Right lung (tissue), 5 donors: ENCODE measurements around the gene SLC18B1. TPM values are rescaled to one million over a fixed set of nuclear protein-coding genes. Genes with fewer than 3 reads are reported as not detected.
A peak's percentile ranks its signal among the peaks of the same experiment; 100 is the strongest.

Experiments used
- DNase-seq, 2 donors: peaks; one replicate each; pipeline ENCODE4 v3.0.0-alpha.2; 2013
- polyA plus RNA-seq, 5 donors: library from polyadenylated mRNA; unstranded; fragments of 120-200 nt; gene quantifications; one replicate each; pipeline versions ENCODE4 v1.2.1 to v1.2.3, GENCODE V29; 2013; ENCODE audit warnings: inconsistent platforms in 1 of 5, low replicate concordance in 1 of 5; ENCODE audit not compliant: insufficient read length in 5 of 5, insufficient read depth in 1 of 5

SLC18B1 gene
- polyA plus RNA-seq, 5 donors, result 19.1 to 29.1 (median 26.7) TPM

- DNase-seq, result no peak
Measured at GRCh38 chr6:132748446-132748845, 50.0 kb downstream of the SLC18B1 start.

- no peak for DNase-seq
Measured at GRCh38 chr6:132746048-132746447, 52.4 kb downstream of the SLC18B1 start.

DNA sequence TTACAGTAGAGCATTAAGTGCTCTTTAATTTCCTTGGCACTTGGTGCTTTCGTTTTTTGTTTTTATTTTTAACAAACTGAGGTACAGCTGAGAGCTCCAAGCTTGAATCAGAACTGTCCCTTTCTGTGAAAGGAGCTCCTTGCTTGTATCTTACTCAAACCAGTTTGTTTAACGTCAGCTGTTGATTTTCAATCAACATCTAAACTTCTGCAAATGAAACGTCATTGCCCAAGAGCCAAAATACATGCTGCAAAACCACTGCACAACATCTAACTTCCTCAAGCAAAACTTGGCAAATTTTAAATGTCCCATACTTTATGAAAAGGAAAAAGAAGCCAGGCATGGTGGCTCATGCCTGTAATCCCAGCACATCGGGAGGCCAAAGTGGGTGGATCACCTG is 55.9 kb downstream of the SLC18B1 start:
- peak; percentile 14 to 15 for DNase-seq

DNA sequence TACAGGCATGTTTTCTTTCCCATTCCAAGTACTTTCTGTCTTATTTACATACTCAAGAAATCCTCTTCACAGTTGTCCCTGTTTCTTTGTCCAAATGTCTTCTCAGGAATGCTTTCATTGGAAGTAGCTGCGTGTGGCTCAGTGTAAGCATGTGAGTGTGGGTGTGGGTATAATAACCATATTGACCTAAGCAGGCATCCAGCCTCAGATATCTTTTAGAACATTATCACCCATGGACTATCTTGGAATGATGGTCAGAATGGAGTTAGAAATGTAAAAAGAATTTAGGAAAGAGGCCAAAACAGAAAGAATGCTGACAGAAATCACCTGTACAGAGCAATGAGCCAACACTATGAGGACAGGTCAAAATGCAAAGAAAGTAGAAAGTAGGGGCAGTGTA is 57.2 kb downstream of the SLC18B1 start:
- DNase-seq, result no peak

- DNase-seq, result no peak
Measured at GRCh38 chr6:132736239-132736638, 62.2 kb downstream of the SLC18B1 start.

DNA sequence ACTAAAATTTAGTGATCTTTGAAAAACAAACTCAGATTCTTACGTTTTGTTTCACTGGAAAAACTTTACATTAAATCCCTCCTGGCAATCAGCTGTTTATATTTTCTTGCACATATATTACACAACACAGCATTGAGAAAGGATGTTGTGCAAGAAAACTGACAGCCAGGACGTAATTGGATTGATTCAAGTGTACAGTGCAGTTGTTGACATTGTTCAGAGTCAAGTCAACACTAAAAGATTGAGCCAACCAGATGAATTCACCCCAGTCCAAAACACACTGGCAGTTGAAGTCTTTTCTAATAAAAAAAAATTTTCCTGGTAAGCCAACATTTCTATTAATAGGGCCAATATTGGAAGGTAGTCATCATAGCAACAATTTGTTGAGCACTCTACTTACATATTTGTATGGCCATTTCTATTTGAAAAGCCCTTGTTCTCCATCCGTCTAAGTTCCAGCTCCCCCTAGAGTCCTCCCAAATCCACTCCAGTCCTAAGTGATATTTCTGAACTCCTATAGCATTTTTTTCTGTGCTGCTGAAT is 63.7 kb downstream of the SLC18B1 start:
- DNase-seq, result peak; percentile 72 to 82

GRCh38 chr6:132733814-132734213 is 64.6 kb downstream of the SLC18B1 start:
- DNase-seq, result no peak

GRCh38 chr6:132733283-132733682 is 65.2 kb downstream of the SLC18B1 start:
- no peak for DNase-seq

DNA sequence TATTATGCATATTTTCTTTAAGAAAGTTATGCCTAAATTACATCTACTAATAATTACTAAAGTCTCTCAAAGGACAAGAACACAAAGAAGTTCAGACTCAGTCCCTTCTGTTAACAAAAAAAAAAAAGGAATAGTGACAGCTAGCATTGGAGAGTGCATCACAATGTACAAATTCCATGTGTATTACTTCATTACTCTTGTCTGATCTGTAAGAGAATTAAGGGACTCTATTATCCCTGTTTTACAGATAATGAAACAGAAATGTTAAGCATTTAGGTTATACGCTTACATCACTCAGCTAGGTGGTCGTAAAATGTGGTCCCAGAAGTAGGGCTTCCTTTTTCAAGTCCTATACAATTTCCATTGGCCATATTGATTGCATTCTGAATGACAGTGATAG is 67.4 kb downstream of the SLC18B1 start:
- no peak for DNase-seq

- DNase-seq, result no peak
Measured at GRCh38 chr6:132730560-132730959, 67.9 kb downstream of the SLC18B1 start.

DNA sequence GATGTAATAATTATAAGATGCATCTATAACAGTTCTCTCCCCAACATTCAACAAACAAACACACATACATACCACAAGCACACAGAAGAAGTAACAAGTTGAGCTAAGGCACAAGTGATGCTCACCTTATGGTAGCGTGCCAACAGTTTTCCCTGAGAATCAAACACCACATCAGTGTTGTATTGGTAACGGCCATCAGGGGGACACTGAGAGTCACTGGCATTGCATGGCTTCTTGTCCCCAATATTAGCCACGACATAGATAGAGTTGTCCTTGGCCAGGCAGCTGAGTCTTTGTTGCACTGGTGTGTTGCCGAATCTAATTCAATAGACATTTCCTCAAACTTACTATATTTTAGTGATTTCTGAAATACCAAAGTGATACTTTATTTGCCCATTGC is 69.8 kb downstream of the SLC18B1 start:
- no peak for DNase-seq

- no peak for DNase-seq
Measured at GRCh38 chr6:132726608-132726975, 71.8 kb downstream of the SLC18B1 start.

GRCh38 chr6:132725947-132726607 is 72.4 kb downstream of the SLC18B1 start:
- DNase-seq, result no peak

- DNase-seq, result no peak
Measured at GRCh38 chr6:132725471-132725870, 73.0 kb downstream of the SLC18B1 start.

DNA sequence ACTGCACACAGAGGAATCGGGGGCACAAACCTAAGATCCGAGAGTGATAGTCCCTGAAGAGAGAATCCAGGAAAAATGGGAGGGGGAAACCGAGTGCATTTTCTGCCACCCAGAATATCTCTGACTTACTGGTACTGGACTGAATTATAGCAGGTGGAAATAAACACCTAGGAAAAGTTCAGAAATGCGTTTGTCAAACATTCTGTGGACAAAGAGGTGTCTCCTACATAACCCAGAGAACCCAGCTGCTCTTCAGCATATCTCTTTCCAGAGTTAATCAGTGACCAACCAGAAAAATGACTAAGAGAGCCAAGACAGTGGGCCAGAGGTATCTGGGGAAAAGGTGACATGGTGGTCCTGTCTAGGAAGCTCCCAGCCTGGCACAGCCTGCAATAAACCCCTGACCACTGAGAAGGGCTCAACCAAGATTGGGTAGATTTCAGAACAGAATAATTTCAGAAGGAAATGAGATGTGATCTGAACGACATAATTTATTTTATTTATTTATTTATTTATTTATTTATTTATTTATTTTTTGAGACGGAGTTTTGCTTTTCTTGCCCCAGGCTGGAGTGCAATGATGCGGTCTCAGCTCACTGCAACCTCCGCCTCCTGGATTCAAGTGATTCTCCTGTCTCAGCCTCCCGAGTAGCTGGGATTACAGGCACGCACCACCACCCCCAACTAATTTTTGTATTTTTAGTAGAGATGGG is 78.5 kb downstream of the SLC18B1 start:
- no peak for DNase-seq

Other genes with a start within 250 kb of the SLC18B1 start
- gene TAAR8, start 246.0 kb downstream of the SLC18B1 start, polyA plus RNA-seq, result not detected
- gene TAAR6, start 228.3 kb downstream of the SLC18B1 start, polyA plus RNA-seq, result not detected
- gene TAAR5, start 208.9 kb downstream of the SLC18B1 start, polyA plus RNA-seq, result not detected
- gene TAAR2, start 174.4 kb downstream of the SLC18B1 start, polyA plus RNA-seq, result not detected
- under 1 TPM in 1 of 5 donors, not detected in 4; 0.21 TPM for gene TAAR1, start 139.5 kb downstream of the SLC18B1 start, polyA plus RNA-seq
- gene VNN1, start 84.6 kb downstream of the SLC18B1 start, polyA plus RNA-seq, result under 1 TPM; 0.24 to 0.46 (median 0.34) TPM
- 1 to 10 TPM; 1.0 to 2.2 (median 1.3) TPM for gene VNN2, start 40.7 kb downstream of the SLC18B1 start, polyA plus RNA-seq
- 1,000 to 10,000 TPM; 2,221 to 2,751 (median 2,468) TPM for gene RPS12, start 15.9 kb upstream of the SLC18B1 start, polyA plus RNA-seq